Skeletal muscle cell (primary cell): ENCODE results near the gene FRMD4A.
"Not testable (repeated sequence)": the region's sequence is repeated elsewhere in the genome, so short reads cannot be mapped to it uniquely, and the experiment has no call there.

Source experiments
- DNase-seq: peaks from one replicate; pipeline ENCODE4 v3.0.0-alpha.2; 2010; ENCODE audit warnings: low read depth
- H3K4me3 ChIP-seq: 2 replicates; pipeline ENCODE4 v1.5.1; 2011; ENCODE audit warnings: low read depth, mild to moderate bottlenecking, control low read depth, low read length, moderate library complexity

FRMD4A gene

DNA sequence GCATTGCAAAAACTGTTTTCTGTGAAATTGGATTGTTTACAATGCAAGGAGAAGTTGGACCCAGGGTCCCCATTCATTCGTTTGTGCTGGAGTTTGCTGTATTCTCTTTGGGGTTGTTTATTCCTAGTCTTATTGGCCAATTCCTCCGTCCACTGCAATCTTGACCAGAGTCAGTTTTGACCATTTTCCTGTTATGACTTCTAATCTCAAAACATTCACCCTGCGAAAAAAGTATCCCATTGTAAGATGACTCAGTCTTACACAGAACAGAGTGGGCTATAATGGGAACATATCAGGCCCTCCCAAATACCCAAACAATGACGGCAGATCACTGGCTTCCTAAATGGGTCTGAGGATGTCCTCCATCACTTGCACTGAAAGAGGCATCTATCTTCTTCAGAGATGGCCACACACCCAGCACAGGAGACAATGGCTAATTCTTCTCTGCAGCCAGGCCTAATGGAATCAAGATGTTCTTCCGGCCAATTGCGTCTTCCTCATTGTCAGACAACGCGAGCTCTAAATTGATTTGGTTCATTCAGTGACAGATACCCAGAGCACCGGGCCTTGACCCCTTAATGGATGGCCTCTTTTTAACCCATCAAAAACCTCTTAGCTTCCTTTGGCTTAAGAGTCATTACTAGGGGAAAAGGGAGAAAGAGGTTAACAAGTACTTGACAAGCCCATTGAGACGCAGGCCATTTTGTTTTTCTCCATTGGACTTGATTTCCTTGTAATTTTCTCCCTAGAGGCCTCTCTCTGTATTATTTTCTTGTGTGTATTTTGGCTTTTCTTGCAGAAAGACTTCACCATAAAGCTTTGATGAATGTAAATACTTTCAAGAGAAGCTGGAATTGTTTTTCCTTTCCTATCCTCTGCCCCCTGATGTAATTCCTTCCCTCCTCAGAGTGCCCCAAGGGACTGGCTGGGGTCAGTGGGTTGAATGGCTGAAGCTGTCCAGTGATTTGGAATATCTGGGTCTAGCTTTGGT, 614.3 kb downstream of the FRMD4A start:
- peak; percentile 73 for DNase-seq
- H3K4me3 ChIP-seq = no peak overlapping the region

DNA sequence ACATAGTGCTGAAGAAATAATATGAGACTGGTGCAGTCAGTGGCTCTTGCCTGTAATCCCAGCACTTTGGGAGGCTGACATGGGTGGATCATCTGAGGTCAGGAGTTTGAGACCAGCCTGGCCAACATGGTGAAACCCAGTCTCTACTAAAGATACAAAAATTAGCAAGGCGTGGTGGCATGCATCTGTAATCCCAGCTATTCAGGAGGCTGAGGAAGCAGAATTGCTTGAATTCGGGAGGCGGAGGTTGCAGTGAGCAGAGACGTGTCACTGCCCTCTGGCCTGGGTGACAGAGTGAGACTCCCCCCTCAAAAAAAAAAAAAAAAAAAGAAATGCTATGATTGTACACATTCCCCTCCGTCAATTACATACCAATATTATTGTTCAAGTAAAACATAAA, 615.1 kb downstream of the FRMD4A start:
- not testable (repeated sequence) for DNase-seq, H3K4me3 ChIP-seq

- no peak for DNase-seq
These were observed 615.6 kb downstream of the FRMD4A start for GRCh38 chr10:13715100-13715499.

DNA sequence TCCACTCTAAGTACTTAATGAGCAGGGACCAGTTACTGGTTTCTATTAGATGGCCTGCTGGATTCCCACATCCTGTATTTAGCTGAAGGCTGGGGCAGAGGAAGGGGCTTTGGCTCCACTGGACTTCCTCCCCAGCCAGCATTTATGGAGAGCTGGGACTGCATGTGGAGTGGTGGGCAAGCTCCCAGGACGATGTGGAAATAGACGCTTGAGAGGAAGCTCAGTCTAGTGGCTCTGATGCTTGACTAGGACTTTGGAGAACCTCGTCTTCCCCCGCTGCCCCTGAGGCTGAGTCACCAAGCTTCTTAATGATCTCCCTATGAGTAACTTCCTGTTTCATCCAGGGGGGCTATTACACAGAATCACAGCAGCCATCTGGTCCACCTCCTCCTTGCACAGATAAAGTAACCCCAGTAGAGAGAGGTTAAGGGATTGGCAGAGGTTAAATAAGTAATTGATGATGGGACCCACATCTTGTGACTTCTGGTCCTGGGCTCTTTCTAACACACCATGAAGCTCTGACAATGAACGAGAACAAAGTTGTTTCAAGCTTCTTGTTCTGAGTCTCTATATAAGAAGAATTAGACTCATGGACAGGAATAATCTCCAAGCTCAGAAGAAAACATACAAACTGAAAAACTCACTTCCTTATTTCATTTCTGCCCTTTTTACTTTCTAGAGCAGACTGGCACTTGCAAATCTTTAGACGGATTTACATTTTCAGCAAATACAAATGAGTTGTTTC, 617.7 kb downstream of the FRMD4A start:
- H3K4me3 ChIP-seq = no peak overlapping the region
- peak; percentile 97 for DNase-seq

More at GRCh38 chr10:13715100-13715499, 615.6 kb downstream of the FRMD4A start:
- H3K4me3 ChIP-seq = no peak overlapping the region

- no peak for DNase-seq
- no peak overlapping the region for H3K4me3 ChIP-seq
These were observed 618.3 kb downstream of the FRMD4A start for GRCh38 chr10:13712476-13712836.

GRCh38 chr10:13711291-13711690, 619.4 kb downstream of the FRMD4A start:
- no peak overlapping the region for H3K4me3 ChIP-seq
- DNase-seq = no peak

GRCh38 chr10:13709931-13710650, 620.6 kb downstream of the FRMD4A start:
- no peak for DNase-seq
- no peak overlapping the region for H3K4me3 ChIP-seq

DNA sequence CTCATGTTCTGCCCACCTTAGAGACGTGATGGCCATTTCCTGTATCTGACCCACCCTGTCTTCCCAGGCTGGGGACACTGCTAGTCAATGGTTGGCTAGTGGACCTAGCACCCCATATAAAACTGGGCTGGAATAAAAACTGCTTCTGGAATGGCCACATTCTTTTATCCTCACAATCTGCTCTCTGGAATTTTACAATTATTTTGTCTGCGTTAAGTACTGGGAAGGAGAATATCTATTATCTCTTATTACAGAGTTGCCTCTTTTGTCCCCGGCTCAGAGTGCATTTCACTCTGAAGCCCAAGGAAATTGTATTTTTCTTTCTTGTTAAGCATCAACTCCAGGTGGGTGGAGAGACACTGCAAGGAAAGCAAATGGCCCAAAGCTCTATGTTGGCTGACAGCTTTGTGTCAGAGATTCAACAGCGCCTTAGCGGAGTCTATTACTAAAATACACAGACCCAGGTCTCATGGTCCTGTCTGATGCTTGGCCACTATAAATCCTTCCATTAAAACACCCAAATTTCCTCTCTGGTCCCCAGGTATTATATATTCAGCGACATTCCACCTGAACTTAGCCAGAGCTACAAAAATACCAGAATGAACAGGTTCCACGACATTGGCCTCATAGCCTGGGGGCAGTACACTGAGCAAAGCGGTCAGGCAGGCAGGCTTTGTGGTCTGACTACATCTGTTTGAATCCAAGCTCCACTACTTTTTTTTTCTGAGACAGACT, 622.3 kb downstream of the FRMD4A start:
- no peak for DNase-seq
- H3K4me3 ChIP-seq = peak overlapping the region; percentile 75

DNA sequence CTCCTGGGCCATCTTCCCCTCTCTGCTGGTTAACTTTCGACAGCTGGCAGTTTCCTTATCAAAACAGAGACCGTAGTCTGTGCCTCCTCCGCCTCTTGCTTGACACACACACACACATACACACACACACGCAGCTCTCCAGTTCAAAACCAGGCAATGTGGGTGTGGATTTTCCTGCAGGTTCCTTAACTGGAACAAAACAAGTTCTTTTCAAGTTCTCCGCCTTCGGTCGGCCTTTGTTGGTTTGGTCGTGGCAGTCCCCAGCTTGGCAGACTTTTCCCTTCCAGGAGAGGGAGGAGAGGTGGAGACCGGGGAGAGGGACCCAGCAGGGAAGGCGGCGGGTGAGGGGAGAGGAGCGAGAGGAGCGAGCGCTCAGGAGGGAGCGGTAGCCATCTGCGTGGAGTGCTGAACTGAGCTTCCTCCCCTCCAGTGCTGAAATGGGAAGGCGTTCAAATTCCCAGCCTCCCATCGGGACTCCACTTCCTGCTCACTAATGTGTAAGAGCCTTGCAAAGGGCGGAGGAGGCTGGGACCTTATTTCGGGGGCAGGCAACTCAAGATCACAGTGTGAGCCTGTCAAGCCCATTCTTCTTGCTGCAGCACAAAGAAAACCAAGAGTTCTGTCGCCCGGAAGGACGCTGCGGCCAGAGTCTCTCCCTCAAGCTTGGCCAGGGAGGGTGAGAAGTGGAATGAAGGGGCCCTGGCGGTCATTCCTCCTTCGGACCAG, 623.4 kb downstream of the FRMD4A start:
- DNase-seq = peak; percentile 86
- H3K4me3 ChIP-seq = peak overlapping the region; percentile 75

GRCh38 chr10:13706604-13707003, 624.1 kb downstream of the FRMD4A start:
- peak overlapping the region; percentile 75 for H3K4me3 ChIP-seq
- DNase-seq = no peak

GRCh38 chr10:13706175-13706574, 624.5 kb downstream of the FRMD4A start:
- DNase-seq = no peak
- peak overlapping the region; percentile 75 for H3K4me3 ChIP-seq

GRCh38 chr10:13705526-13706174, 625.1 kb downstream of the FRMD4A start:
- H3K4me3 ChIP-seq = peak overlapping the region; percentile 75

DNA sequence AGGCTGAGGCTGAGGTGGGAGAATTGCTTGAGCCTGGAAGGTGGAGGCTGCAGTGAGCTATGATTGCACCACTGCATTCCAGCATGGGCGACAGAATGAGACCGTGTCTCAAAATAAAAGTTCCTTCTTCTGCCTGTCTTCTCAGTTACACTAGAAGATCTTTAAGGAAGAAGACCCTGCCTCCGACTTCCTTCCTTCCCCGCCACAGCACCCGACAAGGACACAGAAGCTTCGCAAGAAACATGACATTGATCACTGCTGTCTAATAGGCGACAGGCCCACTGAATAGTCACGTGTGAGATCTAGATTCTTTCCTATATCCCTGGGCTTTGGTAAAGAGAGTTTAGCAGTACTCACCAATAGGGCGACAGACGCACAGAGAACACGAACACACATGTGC, 625.8 kb downstream of the FRMD4A start:
- DNase-seq = no peak
- peak overlapping the region; percentile 75 for H3K4me3 ChIP-seq

More at GRCh38 chr10:13705526-13706174, 625.1 kb downstream of the FRMD4A start:
- no peak for DNase-seq

GRCh38 chr10:13703997-13704536, 626.7 kb downstream of the FRMD4A start:
- peak overlapping the region; percentile 75 for H3K4me3 ChIP-seq
- DNase-seq = no peak

GRCh38 chr10:13703101-13703818, 627.5 kb downstream of the FRMD4A start:
- no peak for DNase-seq
- peak overlapping the region; percentile 4 for H3K4me3 ChIP-seq

- H3K4me3 ChIP-seq = no peak overlapping the region
- DNase-seq = no peak
These were observed 629.4 kb downstream of the FRMD4A start for GRCh38 chr10:13701157-13701919.
